Measurements from ENCODE around the gene SPG7.

The SPG7 gene

DNA sequence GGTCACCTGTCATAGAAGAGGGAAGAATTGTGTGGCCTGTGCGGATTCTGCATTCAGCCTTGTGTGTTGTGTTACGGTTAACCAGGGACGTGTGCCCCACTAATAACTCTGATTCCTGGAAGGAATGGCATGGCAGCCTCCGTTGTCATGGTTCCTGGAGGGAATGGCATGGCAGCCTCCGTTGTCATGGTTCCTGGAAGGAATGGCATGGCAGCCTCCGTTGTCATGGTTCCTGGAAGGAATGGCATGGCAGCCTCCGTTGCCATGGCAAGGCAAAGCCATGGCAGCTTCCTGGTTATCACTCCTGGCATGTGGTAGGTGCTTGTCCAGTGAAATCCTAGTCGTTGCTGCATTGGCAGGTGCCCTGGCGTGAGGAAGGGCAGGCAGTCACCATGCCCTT is 8.9 kb downstream of the SPG7 start:
- no peak for DNase-seq (ENCODE audit: low read depth)

DNA sequence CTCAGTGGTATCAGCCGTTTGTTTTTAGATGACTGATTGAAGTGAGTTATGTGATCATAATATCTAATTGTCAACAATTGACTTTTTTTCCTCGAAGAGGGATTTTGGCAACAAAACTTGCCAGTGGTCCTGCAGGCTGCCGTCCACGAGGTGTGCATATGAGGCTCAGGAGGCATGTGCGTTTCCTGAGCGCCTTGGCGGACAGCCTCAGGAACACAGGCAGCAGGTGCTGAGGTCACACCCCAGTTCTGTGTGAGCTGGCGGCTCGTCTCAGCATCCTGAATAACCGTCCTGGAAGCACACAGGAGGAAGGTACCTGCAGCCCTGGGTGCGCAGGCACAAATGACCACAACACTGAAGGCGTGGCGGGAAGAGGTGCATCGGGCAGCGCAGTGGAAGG is 11.7 kb downstream of the SPG7 start:
- no peak for DNase-seq (ENCODE audit: low read depth)

DNA sequence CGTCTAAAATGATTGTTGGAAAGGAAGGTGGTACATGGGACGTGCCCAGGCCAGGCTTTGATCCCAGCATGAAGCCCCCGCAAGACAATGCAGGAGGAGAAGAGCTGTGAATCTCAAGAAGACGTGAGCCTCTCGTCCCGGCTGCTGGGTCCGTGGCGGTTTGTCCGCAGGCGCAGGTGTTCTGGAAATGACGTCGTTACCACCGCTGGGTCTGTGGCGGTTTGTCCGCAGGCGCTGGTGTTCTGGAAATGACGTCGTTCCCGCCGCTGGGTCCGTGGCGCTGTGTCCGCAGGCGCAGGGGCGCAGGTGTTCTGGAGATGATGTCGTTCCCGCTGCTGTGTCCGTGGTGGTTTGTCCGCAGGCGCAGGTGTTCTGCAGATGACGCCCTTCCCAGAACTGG is 14.1 kb downstream of the SPG7 start:
- no peak for DNase-seq (ENCODE audit: low read depth)

DNA sequence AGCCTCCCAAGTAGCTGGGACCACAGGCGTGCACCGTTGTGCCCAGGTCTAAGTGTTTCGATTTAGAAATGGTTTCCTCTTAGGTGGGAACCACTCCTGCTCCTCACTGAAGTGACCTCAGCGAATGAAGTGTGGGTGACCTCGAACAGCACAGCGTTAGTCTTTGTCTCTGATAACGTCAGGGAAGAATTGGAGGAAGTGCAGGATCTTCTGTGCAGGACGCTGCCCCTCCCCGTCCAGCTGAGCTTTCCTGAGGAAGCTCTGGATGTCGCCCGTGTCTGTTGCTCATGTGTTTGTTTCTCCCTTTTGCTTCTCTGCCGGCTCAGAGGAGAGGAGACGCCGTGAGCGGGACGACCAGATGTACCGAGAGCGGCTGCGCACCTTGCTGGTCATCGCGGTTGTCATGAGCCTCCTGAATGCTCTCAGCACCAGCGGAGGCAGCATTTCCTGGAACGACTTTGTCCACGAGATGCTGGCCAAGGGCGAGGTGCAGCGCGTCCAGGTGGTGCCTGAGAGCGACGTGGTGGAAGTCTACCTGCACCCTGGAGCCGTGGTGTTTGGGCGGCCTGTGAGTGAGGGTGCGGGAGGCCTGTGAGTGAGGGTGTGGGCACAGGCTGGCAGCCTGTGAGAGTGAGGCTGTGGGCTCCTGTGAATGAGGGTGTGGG is 15.6 kb downstream of the SPG7 start:
- no peak for DNase-seq (ENCODE audit: low read depth)

DNA sequence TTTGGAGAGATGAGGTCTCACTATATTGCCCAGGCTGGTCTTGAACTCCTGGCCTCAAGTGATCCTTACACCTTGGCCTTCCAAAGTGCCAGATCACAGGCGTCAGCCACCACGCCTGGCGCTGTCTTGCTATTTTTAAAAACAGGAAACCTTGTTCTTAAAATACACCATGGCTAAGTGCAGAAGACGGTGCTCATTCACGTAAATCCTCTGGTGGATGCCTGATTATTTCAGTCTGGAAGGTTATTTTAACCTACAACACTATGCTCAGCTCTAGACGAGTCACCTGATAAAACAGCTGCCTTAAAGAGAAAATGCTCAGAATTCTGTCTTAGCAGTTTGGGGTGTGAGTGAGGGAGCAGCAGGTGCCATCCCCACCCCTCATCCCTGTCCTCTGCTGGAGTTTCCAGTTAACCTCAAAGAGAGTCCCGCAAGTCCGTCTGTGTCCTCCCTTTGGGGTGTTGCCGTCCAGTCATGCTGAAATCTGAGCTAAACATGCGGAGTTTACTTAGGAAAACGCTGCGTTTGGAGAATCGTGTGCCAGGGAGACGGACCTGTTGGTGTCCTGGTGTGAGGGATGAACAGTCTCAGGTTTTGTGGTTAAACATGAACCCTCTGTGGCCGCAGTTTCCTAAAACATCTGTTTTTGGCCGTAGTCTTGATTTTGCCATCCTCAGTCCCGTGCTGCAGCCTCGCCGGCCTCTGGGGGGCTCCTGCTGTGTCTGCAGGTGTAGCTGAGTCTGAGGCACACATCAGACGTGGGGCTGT is 17.1 kb downstream of the SPG7 start:
- no peak for DNase-seq (ENCODE audit: low read depth)

DNA sequence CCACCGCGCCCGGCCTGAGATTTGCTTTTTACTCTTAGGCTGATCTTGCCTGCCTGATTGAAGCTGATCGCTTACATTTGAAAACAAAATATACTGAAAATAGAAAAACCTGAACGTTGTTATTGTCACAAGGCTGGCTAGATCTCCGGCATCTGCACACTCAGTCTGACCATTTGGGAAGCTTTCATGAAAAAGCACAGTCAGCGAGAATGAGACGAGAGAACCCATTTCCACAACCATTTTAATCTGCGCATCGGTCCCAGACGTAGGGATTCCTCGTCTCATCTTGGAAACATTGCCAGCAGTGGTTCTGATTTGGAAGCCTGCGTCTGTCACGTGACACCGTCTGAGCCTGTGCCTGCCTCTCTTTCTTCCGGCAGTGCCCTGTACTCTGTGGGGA is 20.9 kb downstream of the SPG7 start:
- DNase-seq (ENCODE audit: low read depth), result no peak

DNA sequence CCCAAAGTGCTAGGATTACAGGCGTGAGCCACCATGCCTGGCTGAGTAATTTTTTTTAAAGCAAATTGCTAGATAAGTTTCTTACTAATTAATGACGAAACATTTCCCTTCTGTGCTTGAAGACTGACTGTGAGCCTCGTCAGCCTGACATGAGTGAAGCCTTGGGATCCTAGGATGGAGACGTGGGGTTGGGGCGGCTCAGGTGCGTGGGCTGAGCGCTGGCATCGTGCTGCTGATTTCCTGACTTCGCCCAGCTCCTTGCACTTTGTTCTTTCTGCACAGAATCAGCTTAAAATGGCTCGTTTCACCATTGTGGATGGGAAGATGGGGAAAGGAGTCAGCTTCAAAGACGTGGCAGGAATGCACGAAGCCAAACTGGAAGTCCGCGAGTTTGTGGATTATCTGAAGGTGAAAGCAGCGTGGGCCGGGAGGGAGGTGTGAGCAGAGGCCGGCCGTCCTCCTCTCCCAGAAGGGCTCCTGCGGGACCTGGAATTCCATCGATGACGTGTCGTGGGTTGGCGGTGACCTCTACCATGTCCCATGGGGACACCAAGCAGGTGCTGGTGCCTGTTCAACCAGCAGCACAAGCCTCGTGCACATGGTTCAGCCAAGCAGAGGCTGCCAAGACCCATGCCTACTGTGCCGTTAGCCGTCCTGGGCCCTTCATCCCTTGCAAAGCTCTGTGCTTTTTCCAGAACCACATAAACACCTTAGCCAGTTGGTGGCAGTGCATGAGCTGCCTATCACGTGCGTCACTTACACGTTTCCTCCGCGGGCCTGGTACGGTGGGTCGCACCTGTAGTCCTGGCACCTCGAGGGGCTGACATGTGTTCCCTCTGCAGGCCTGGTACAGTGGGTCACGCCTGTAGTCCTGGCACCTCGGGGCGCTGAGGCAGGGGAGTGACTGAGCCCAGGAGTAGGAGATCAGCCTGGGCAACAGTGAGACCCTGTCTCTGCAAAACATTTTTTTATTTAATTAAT is 22.5 kb downstream of the SPG7 start:
- no peak for DNase-seq (ENCODE audit: low read depth)

DNA sequence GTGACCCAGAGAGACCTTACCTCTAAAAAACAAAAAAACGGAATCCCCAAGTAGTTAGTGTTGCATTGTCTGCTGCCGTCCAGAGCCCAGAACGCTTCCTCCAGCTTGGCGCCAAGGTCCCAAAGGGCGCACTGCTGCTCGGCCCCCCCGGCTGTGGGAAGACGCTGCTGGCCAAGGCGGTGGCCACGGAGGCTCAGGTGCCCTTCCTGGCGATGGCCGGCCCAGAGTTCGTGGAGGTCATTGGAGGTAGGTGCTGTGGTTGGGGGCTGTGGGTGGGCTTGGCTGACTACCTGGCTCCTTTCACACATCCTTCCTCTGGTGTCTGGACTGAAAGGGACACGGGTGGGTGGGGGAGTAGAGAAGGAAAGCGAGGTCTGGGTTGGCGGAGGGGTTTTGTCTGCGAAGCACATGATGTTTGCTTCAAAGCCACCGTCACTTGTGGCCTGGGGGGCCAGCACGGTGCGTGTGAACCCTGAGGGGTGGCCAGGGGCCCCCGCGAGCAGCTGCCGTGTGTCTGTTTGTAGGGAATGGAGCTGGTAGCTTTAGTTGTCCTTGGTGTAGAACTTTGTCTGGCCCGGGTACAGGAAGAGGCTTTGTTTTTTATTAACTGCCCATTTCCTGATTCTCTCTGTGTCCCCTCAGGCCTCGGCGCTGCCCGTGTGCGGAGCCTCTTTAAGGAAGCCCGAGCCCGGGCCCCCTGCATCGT is 23.8 kb downstream of the SPG7 start:
- DNase-seq (ENCODE audit: low read depth), result no peak

DNA sequence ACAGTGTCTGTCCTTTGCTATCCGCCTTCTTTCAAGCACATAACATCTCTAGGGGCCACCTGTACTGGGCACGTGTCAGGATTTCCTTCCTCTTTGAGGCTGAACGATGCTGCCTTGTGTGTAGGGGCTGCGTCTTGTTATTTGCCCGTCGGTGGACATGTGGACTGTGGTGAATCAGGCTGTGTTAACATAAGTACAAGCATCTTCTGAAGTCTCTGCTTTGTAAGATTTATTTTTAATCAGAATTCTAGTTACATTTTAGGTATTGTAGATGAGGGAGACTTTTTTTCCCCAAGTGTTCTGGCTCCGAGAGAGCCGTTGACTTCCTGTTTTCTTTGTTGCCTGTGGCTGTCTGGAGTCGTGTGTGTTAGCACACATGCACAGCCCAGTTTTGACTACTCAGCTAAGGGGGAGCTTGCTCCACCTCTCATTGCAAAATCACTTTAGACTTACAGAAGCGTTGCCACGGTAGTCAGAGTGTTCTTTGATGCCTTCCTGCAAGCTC is 26.1 kb downstream of the SPG7 start:
- DNase-seq (ENCODE audit: low read depth), result no peak

DNA sequence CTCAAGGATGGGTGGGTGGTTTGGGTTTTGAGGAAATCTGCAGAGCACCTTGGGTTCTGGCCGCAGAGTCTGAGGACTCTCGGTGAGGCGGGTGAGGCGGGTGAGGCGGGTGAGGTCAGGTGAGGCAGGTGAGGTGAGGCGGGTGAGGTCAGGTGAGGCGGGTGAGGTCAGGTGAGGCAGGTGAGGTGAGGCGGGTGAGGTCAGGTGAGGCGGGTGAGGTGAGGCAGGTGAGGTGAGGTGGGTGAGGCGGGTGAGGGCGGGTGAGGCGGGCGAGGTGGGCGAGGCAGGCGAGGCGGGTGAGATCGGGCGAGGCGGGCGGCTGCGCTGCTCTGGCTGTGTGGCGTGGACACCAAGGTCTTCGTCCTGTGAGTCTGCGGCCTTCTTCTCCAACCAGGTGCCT is 28.2 kb downstream of the SPG7 start:
- no peak for DNase-seq (ENCODE audit: low read depth)

DNA sequence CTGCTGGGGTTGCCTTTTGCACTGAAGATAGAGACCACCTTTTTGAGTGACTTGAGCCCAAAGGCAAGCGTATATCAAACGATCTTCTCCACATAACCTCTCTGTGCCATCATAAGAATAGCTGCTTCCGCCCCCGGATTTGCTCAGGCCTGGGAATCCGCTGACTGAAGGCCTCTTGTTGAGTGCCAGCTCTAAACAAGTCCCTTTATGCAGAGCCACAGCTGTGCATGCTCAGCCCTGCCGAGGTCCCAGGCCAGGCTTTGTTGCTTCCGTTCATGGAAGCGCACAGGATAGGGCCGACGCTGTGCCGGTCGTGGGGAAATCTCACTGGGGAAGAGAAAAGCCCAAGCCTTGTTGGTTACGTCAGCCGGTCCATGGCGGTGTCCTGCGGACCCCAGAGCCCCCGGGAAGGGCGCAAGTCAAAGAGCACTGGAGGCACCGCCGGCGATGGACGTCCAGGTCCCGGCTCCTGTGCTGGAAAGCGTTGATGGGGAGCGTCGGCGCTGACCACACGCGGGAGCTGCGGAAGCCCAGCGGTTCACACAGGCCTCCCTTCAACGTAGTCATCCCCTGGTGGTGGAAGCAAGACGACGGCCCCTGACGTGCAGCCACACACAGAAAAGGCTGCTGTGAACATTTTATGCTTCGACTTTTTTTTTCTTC is 28.8 kb downstream of the SPG7 start:
- DNase-seq (ENCODE audit: low read depth), result no peak

DNA sequence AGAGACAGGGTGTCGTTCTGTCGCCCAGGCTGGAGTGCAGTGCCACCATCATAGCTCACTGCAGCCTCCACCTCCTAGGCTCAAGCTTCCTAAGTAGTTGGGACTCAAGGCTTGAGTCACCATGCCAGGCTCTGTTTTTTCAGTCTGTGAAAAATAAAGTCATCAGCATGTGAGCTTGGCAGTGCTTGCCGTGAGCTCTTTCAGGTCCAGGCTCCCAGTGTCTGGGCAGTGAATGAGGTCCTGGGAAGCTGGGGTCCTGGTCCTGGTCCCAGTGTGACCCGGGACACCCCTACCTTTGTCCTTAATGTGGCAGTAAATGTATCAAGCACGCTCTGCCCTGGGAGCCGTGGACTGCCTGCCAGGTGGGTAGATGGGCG is 29.3 kb downstream of the SPG7 start:
- no peak for DNase-seq (ENCODE audit: low read depth)

DNA sequence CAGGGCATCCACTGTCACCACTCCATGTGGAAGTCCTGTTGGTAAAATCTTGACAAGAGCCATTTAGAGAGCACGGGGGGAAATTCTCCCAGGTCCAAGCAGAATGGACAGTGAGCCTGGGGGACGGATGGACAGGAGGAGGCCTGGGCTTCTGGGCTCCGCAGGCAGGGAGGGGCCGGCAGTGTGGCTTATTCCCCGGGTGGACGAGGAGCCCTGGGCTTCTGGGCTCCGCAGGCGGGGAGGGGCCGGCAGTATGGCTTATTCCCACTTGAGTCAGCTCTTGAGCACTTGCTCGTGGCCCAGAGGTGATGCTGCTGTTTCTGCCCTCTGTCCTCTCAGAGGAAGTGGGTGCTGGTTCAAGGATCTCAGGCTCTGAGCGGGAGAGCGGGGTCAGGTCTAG is 30.1 kb downstream of the SPG7 start:
- no peak for DNase-seq (ENCODE audit: low read depth)

DNA sequence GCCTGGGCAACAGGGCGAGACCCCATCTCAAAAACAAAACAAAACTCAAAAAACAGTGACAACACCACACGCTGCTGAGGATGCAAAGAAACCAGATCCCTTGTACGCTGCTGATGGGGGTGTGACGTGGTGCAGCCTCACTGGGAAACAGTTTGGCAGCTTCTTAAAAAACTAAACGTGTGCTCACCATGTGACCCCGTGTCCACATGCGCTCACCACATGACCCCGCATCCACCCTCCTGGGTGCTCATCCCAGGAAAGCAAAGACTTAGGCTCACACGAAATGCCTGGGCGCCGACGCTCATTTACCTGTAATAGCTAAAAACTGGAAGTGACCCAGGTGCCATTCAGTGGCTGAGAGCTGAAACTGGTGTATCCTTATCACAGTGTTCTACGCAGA is 32.4 kb downstream of the SPG7 start:
- no peak for DNase-seq (ENCODE audit: low read depth)

DNA sequence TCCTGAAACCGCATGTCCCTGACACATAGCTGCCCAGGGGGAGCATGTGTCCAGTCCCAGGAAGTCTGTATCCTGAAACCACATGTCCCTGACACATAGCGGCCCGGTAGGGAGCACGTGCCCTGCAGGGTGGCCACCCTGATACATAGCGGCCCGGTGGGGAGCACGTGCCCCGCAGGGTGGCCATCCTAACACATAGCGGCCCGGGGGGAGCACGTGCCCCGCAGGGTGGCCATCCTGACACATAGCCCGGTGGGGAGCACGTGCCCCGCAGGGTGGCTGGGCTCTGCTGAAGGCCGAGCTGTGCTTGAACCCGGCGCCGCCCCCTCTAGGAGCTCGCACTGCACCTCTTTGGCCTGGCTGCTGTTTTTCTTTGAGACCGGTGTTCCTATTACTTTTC is 33.6 kb downstream of the SPG7 start:
- no peak for DNase-seq (ENCODE audit: low read depth)

DNA sequence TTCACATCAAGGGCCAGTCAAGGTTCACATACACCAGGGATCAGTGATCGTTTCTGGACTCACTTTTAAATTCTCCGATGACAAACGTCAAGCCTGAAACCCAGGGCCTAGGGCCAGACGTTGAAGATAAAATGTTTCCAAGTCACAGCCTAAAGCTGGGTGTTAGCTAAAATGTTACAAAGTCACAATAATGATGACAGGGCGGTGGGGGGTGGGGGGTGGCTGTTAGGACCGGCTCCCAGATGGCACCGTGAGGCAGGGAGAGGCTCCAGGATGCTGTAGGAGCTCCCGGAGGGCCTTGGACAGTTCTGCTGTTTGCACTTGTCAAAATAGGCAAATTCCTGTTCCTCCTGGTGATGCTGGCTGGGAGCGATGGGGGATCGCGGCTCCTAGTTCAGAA is 35.9 kb downstream of the SPG7 start:
- no peak for DNase-seq (ENCODE audit: low read depth)

DNA sequence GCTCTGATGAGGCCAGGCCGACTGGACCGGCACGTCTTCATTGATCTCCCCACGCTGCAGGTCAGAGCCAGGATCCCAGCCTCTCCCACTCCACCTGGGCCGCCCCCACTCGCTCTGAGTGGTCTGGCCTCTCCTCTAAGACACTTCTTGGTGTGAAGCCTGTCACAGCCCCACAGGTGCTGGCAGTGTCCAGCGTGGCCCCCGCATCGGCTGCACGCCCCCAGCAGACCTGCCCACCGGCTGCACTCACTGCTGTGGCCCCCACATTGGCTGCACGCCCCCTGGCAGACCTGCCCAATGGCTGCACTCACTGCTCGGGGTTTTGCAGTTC is 36.5 kb downstream of the SPG7 start:
- no peak for DNase-seq (ENCODE audit: low read depth)

DNA sequence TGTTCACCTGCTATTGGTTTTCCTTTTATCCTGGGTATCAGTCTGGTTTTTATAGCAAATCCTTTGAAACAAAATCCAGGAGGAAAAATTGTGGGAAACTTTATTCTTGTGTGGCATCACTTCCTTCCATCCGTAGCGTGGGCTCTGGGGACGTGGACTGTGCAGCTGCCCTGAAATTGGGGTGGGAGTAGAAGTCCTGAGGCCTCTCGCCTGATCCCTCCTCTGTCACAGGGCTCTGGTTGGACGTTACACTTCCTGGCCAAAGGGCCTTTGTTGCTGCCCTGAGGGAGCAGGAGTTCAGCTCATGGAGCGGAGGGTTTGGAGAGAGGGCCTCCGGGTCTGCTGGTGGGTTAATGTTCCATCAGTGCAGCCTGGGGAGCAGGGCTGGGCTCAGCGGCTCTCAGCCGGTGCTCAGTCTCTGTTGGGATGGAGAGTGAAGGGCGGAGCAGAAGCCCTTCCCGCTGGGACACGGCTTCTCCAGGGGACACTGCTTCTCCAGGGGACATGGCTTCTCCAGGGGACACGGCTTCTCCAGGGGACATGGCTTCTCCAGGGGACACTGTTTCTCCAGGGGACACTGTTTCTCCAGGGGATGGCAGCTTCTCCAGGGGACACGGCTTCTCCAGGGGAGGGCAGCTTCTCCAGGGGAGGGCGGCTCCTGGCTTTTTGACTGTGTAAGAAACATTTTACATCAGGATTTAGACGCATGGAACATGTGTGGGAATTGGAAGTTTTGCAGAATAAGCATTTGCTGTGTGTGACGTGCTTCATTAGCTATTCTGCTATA is 37.0 kb downstream of the SPG7 start:
- DNase-seq (ENCODE audit: low read depth), result no peak

DNA sequence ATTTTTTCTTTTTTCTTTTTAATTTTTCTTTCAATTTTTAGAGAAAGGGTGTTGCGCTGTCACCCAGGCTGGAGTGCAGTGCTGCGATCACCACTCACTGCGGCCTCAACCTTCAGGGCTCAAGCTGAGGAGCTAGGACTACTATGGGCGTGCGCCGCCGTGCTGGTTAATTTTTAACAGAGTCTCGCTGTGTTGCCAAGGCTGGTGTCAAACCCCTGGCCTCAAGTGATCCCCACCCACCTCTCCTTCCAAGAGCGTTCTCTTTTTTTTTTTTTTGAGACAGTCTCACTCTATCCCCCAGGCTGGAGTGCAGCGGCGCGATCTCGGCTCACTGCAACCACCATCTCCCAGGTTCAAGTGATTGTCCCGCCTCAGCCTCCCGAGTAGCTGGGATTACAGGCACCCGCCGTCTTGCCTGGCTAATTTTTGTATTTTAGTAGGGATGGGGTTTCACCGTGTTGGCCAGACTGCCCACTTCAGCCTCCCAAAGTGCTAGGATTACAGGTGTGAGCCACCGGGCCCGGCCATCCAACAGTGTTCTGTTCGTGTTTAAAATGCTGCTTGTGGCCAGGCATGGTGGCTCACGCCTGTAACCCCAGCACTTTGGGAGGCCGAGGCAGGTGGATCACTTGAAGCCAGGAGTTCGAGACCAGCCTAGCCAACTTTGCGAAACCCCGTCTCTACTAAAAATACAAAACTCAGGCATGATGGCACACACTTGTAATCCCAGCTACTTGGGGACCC is 37.8 kb downstream of the SPG7 start:
- no peak for DNase-seq (ENCODE audit: low read depth)

DNA sequence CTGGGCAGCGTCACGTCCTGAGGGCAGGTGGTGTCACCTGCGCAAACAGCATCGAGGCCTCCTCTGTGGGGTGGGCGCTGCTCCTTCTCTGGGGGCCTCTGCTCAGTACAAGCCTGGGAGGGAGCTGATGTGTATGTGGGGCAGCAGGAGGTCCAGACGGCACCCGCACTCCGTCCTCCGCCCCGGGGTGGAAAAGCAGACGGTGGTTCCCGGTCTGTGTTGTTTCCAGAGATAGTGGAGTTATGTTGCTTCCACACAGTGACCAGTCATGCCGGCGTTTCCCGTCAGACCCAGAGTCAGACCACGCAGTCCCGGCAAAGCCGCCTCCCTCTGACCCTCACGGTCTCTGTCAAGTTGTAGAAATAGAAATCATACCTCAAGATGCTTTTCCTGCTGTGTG is 38.6 kb downstream of the SPG7 start:
- no peak for DNase-seq (ENCODE audit: low read depth)
